ENCODE results near the gene TAOK3. TPM values are rescaled to one million over a fixed set of nuclear protein-coding genes. Genes with fewer than 3 reads are reported as not detected.
A peak's percentile ranks its signal among the peaks of the same experiment; 100 is the strongest.

The TAOK3 gene
- total RNA-seq, 2 experiments from 2014 or later = 46.0 to 47.1 TPM

DNA sequence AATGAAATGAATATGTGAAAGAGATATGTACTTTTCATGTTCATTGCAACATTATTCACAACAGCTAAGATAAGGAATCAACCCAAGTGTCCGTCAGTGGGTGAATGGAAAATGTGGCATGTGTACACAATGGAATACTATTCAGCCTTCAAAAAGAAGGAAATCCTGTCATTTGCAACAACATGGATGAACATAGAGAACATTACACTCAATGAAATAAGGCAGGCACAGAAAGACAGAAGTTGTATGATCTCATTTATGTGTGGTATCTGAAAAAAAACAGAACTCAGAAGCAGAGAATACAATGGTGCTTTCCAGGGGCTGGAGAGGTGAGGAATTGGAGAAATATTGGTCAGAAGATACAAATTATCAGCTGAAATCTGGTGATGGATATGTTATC, 54.0 kb downstream of the TAOK3 start:
- peaks cover 22% of the 10 kb centered on the region for H3K36me3 Mint-ChIP-seq (ENCODE audit: low read depth)
- H3K27ac Mint-ChIP-seq = no peak overlapping the region
- intact Hi-C loops (cut with micrococcal nuclease) = no loop called here
- TF ChIP-seq, protein P1, sequence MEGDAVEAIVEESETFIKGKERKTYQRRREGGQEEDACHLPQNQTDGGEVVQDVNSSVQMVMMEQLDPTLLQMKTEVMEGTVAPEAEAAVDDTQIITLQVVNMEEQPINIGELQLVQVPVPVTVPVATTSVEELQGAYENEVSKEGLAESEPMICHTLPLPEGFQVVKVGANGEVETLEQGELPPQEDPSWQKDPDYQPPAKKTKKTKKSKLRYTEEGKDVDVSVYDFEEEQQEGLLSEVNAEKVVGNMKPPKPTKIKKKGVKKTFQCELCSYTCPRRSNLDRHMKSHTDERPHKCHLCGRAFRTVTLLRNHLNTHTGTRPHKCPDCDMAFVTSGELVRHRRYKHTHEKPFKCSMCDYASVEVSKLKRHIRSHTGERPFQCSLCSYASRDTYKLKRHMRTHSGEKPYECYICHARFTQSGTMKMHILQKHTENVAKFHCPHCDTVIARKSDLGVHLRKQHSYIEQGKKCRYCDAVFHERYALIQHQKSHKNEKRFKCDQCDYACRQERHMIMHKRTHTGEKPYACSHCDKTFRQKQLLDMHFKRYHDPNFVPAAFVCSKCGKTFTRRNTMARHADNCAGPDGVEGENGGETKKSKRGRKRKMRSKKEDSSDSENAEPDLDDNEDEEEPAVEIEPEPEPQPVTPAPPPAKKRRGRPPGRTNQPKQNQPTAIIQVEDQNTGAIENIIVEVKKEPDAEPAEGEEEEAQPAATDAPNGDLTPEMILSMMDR (IDR thresholded peaks at IDR 0.05) = no peak
- peaks cover 24% of the 10 kb centered on the region for H3K4me1 Mint-ChIP-seq (ENCODE audit: low read depth)
- H3K27me3 Mint-ChIP-seq = no peaks in the 10 kb centered on the region
- H3K4me3 Mint-ChIP-seq = no peak overlapping the region
- no peak for DNase-seq
- H3K9me3 Mint-ChIP-seq = no peaks in the 10 kb centered on the region
- ChIA-PET POLR2A (no interaction called here), CTCF (interaction anchor here (1.6 kb wide), 1 partner anchor 39 kb away, joined by 5 read pairs; no protein-coding TSS in a partner anchor)
- ATAC-seq = no peak

DNA sequence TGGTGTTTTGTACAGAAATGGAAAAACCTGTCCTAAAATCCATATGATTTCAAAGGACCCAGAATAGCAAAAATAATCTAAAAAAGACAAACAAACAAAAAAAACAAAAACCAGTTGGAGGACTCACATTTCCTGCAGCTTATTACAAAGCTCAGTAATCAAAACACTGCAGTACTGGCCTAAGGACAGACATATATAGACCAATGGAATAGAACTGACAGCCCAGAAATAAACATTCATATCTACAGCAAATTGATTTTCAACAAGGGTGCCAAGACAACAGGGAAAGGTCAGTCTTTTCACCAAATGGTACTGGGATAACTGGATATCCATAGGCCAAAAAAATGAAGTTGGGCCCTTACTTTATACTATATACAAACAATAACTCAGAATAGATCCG, 55.0 kb downstream of the TAOK3 start:
- ATAC-seq (no peak), DNase-seq (no peak)
- Mint-ChIP-seq H3K36me3 (ENCODE audit: low read depth) (peaks cover 22% of the 10 kb centered on the region), H3K27me3 (no peaks in the 10 kb centered on the region), H3K27ac (no peak overlapping the region), H3K4me3 (no peak overlapping the region), H3K9me3 (no peaks in the 10 kb centered on the region), H3K4me1 (ENCODE audit: low read depth) (peaks cover 30% of the 10 kb centered on the region)
- TF ChIP-seq, protein P1 (IDR thresholded peaks at IDR 0.05) = no peak
- ChIA-PET CTCF (interaction anchor here (1.3 to 1.6 kb wide), 3 partner anchors 10 to 136 kb away, joined by 3 to 5 read pairs (median 5); no protein-coding TSS in a partner anchor), POLR2A (no interaction called here)
- intact Hi-C loops (cut with micrococcal nuclease) = no loop called here

DNA sequence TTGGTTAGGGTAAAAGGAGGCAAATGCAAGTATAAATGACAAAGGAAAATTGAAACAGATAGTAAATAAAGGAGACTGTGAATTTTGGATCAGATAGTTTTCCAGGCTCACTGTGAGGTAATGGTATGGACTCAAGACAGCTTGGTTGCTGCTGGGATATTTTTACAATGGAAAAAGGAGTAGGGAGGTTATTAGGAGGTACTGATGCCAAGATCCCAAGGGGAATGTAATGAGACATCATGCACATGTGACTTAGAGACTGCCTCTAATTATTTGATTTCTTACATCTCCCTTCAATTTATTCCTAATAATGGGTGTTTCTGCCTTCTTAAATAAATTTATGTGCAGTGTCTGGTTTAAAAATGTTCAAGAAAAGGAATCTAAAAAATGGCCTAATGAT, 56.9 kb downstream of the TAOK3 start:
- ATAC-seq (no peak), DNase-seq (no peak)
- Mint-ChIP-seq H3K27ac (no peak overlapping the region), H3K4me1 (ENCODE audit: low read depth) (peaks cover 39% of the 10 kb centered on the region), H3K27me3 (no peaks in the 10 kb centered on the region), H3K9me3 (no peaks in the 10 kb centered on the region), H3K36me3 (ENCODE audit: low read depth) (peaks cover 22% of the 10 kb centered on the region), H3K4me3 (no peak overlapping the region)
- ChIA-PET CTCF (interaction anchor here (1.1 to 1.4 kb wide), 3 partner anchors 41 to 130 kb away, joined by 3 to 4 read pairs (median 3); no protein-coding TSS in a partner anchor), POLR2A (interaction anchor here (0.9 kb wide), 1 partner anchor 40 kb away, joined by 3 read pairs; no protein-coding TSS in a partner anchor)
- TF ChIP-seq, protein P1 (IDR thresholded peaks at IDR 0.05) = no peak
- intact Hi-C loops (cut with micrococcal nuclease) = no loop called here

DNA sequence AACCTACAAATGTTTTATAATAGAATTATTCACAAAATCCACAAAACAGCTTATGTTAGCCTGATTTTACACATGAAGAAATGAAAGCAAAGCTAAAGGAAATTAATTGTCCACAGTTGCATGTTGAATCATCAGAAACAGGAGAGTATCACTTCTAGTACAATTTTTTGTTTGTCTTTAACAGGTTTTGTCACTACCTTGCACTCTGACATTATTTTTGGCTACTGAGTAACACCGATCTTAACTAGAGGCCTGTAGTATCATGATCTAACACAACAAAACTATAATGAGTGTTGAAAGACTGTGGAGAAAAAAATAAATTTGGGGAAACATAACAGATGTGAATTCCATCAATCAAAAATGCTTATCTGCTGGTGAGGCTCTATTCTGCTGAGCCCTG, 60.1 kb downstream of the TAOK3 start:
- Mint-ChIP-seq H3K9me3 (no peaks in the 10 kb centered on the region), H3K36me3 (ENCODE audit: low read depth) (peaks cover 8% of the 10 kb centered on the region), H3K27me3 (no peaks in the 10 kb centered on the region), H3K27ac (peak overlapping the region; percentile 70), H3K4me1 (ENCODE audit: low read depth) (peaks cover 50% of the 10 kb centered on the region), H3K4me3 (peak overlapping the region; percentile 1)
- ATAC-seq (peak; percentile 86), DNase-seq (no peak)
- intact Hi-C loops (cut with micrococcal nuclease) = no loop called here
- POLR2A ChIA-PET = no interaction called here
- TF ChIP-seq, protein P1 (IDR thresholded peaks at IDR 0.05) = no peak
- CTCF ChIA-PET = interaction anchor here (0.6 to 2.2 kb wide), 4 partner anchors 44 to 437 kb away, joined by 3 to 11 read pairs (median 3); partner anchors contain the start of gene SUDS3

DNA sequence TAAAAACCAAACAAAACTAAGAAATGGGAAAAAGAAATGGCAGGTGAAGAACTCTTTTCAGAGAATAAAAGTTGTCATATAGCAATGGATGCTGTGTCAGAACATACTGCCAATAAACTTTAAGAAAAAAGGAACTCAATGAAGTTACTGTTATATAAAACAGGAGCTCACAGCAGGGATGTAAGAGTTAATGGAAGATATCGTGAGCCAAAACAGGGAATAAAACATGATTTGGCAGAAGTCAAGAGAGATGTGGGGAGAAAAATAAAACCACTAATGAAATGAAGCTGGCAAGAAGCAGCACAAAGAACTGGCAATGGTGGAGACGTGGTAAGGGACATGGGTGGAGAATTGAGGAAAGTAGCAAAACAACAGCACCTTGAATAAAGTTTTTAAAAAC, 61.0 kb downstream of the TAOK3 start:
- TF ChIP-seq, protein P1 (IDR thresholded peaks at IDR 0.05) = no peak
- Mint-ChIP-seq H3K9me3 (no peaks in the 10 kb centered on the region), H3K4me1 (ENCODE audit: low read depth) (peaks cover 57% of the 10 kb centered on the region), H3K27me3 (no peaks in the 10 kb centered on the region), H3K27ac (no peak overlapping the region), H3K4me3 (no peak overlapping the region), H3K36me3 (ENCODE audit: low read depth) (peaks cover 5% of the 10 kb centered on the region)
- ChIA-PET CTCF (interaction anchor here (1.1 to 2.2 kb wide), 2 partner anchors 64 to 131 kb away, joined by 3 to 11 read pairs; partner anchors contain the start of gene SUDS3), POLR2A (interaction anchor here (1.0 kb wide), 1 partner anchor 12 kb away, joined by 3 read pairs; no protein-coding TSS in a partner anchor)
- DNase-seq = no peak
- no peak for ATAC-seq
- intact Hi-C loops (cut with micrococcal nuclease) = no loop called here
